Lower leg skin (tissue), 3 donors: Measurements from ENCODE around the gene TMEM87A.

Source experiments
- CTCF ChIP-seq, 3 donors: fragments of 450-650 bp; IDR thresholded peaks; one replicate each; pipeline ENCODE4 v1.5.1; 2016; ENCODE audit warnings: antibody characterized with exemption in 3 of 3, mild to moderate bottlenecking in 3 of 3, moderate library complexity in 2 of 3
- POLR2A ChIP-seq, 2 donors: fragments of 450-650 bp; IDR thresholded peaks; one replicate each; pipeline ENCODE4 v1.6.1; 2016 to 2017; ENCODE audit warnings: antibody characterized with exemption in 2 of 2, mild to moderate bottlenecking in 1 of 2, moderate library complexity in 1 of 2

GRCh38 chr15:42232606-42233005, 40.6 kb downstream of the TMEM87A start:
- TF ChIP-seq CTCF (IDR thresholded peaks at IDR 0.05) (no peak), POLR2A (IDR thresholded peaks at IDR 0.05) (no peak)
